SK-N-SH (cell line): Measurements from ENCODE around the gene NCOR2. TPM values are rescaled to one million over a fixed set of nuclear protein-coding genes. Genes with fewer than 3 reads are reported as not detected.

ENCODE experiments used
- CTCF ChIA-PET: fragments of 300-600, 350-600 bp; formaldehyde crosslinking; extraction: SDS; loops from one replicate; lab custom pipeline; 2021; lab: Yijun Ruan, JAX
- POLR2A ChIA-PET: fragments of 350-600 bp; sonication (Branson Sonifier 250); formaldehyde crosslinking; extraction: SDS; loops from one replicate; lab custom pipeline; 2020; ENCODE audit warnings: antibody characterized with exemption, inconsistent platforms; lab: Yijun Ruan, JAX
- DNase-seq: peaks from one replicate; pipeline ENCODE4 v3.0.0; 2012
- H2AFZ ChIP-seq: fragments of 200-600 bp; sonication (generic); 2 replicates; pipeline ENCODE4 v1.8.1; 2016; ENCODE audit warnings: antibody characterized with exemption, mild to moderate bottlenecking, low read depth
- H3F3A ChIP-seq: fragments of 200-600 bp; sonication (generic); replicated peaks from 2 replicates; pipeline ENCODE3; 2016; ENCODE audit warnings: antibody characterized with exemption, mild to moderate bottlenecking; ENCODE audit not compliant: insufficient read depth
- H3K27ac ChIP-seq, 2 experiments: fragments of 200-500 bp in 1 of 2; fragments of 200-600 bp in 1 of 2; sonication (Bioruptor generic) in 1 of 2; sonication (generic), shearing (Covaris generic) in 1 of 2; 2 replicates each; pipeline versions ENCODE4 v1.5.1 to v1.6.1; 2014 to 2016; ENCODE audit warnings: low read depth in 2 of 2, inconsistent platforms in 1 of 2, low read length in 1 of 2, mild to moderate bottlenecking in 1 of 2, mixed read lengths in 1 of 2
- H3K27me3 ChIP-seq: fragments of 200-600 bp; sonication (generic), shearing (Covaris generic); 2 replicates; pipeline ENCODE4 v1.6.1; 2016; ENCODE audit warnings: mixed run types; ENCODE audit not compliant: insufficient read depth
- H3K36me3 ChIP-seq, 2 experiments: fragments of 200-500 bp in 1 of 2; fragments of 200-600 bp in 1 of 2; sonication (Bioruptor generic) in 1 of 2; sonication (generic) in 1 of 2; replicated peaks in 1 of 2; 2 replicates each; pipeline versions ENCODE3 to v1.5.1; 2014 to 2016; ENCODE audit warnings: low read length in 1 of 2, mild to moderate bottlenecking in 1 of 2; ENCODE audit not compliant: insufficient read depth in 2 of 2, control insufficient read depth in 1 of 2
- H3K4me1 ChIP-seq, 2 experiments: fragments of 200-500 bp in 1 of 2; fragments of 200-600 bp in 1 of 2; sonication (Bioruptor generic) in 1 of 2; sonication (generic), shearing (Covaris generic) in 1 of 2; 2 replicates each; pipeline versions ENCODE4 v1.5.1 to v1.6.1; 2014 to 2016; ENCODE audit warnings: low read depth in 1 of 2, low read length in 1 of 2, mixed run types in 1 of 2; ENCODE audit not compliant: insufficient read depth in 2 of 2, control insufficient read depth in 1 of 2
- H3K4me2 ChIP-seq: fragments of 200-600 bp; sonication (generic), shearing (Covaris generic); 2 replicates; pipeline ENCODE4 v1.6.1; 2017; ENCODE audit warnings: mixed run types
- H3K4me3 ChIP-seq, 2 experiments: fragments of 200-500 bp in 1 of 2; fragments of 200-600 bp in 1 of 2; sonication (Bioruptor generic) in 1 of 2; sonication (generic), shearing (Covaris generic) in 1 of 2; 2 replicates each; pipeline versions ENCODE4 v1.5.1 to v1.8.1; 2014 to 2016; ENCODE audit warnings: low read depth in 2 of 2, inconsistent platforms in 1 of 2, low read length in 1 of 2, mild to moderate bottlenecking in 1 of 2, mixed read lengths in 1 of 2, moderate library complexity in 1 of 2
- H3K79me2 ChIP-seq: fragments of 200-600 bp; sonication (generic); 2 replicates; pipeline ENCODE4 v1.8.1; 2017; ENCODE audit warnings: mild to moderate bottlenecking; ENCODE audit not compliant: insufficient read depth
- H3K9ac ChIP-seq: fragments of 200-600 bp; sonication (generic); 2 replicates; pipeline ENCODE4 v1.6.1; 2017; ENCODE audit warnings: mixed run types
- H3K9me2 ChIP-seq: fragments of 200-600 bp; sonication (generic); 2 replicates; pipeline ENCODE4 v1.6.1; 2017; ENCODE audit warnings: mixed run types
- H3K9me3 ChIP-seq: fragments of 200-600 bp; sonication (generic); 2 replicates; pipeline ENCODE4 v1.6.1; 2017; ENCODE audit warnings: mixed run types, mild to moderate bottlenecking, moderate library complexity
- H4K20me1 ChIP-seq: fragments of 200-600 bp; sonication (generic); 2 replicates; pipeline ENCODE4 v1.6.1; 2017; ENCODE audit warnings: mild to moderate bottlenecking, mixed run types; ENCODE audit not compliant: insufficient read depth
- CHD2 ChIP-seq: fragments of 150-350 bp; IDR thresholded peaks from 2 replicates; pipeline ENCODE4 v1.6.1; 2018; ENCODE audit warnings: low read length; ENCODE audit not compliant: partially characterized antibody
- EP300 ChIP-seq, 2 experiments: IDR thresholded peaks; 2 replicates each; pipeline versions ENCODE4 v1.4.0 to v1.6.1; 2012; ENCODE audit warnings: borderline replicate concordance in 1 of 2, low read depth in 1 of 2, low read length in 1 of 2
- FOSL2 ChIP-seq: IDR thresholded peaks from 2 replicates; pipeline ENCODE4 v1.4.0; 2012; ENCODE audit warnings: low read depth, mild to moderate bottlenecking, moderate library complexity, borderline replicate concordance
- FOXJ3 ChIP-seq: sonication (generic); formaldehyde crosslinking; IDR thresholded peaks from 2 replicates; pipeline ENCODE4 v1.5.1; 2020; ENCODE audit warnings: mild to moderate bottlenecking, missing genetic modification reagents
- GATA2 ChIP-seq: sonication (generic); formaldehyde crosslinking; IDR thresholded peaks from 2 replicates; pipeline ENCODE4 v1.5.0; 2020; ENCODE audit warnings: mild to moderate bottlenecking, missing genetic modification reagents
- MEF2A ChIP-seq: IDR thresholded peaks from 2 replicates; pipeline ENCODE4 v1.4.0; 2012; ENCODE audit warnings: low read depth, borderline replicate concordance
- MXI1 ChIP-seq: IDR thresholded peaks from 2 replicates; pipeline ENCODE4 v1.6.1; 2012; ENCODE audit warnings: mild to moderate bottlenecking, low read depth, low read length, improper control_type of control experiment
- PBX3 ChIP-seq: IDR thresholded peaks from 2 replicates; pipeline ENCODE4; 2012
- POLR2AphosphoS5 ChIP-seq: IDR thresholded peaks from 2 replicates; pipeline ENCODE4 v1.6.1; 2012; ENCODE audit warnings: low read depth, low read length
- RAD21 ChIP-seq: IDR thresholded peaks from 2 replicates; pipeline ENCODE4 v1.6.1; 2012; ENCODE audit warnings: mild to moderate bottlenecking, low read length
- RCOR1 ChIP-seq: fragments of 150-350 bp; IDR thresholded peaks from 2 replicates; pipeline ENCODE4 v1.6.1; 2017; ENCODE audit warnings: antibody characterized with exemption, low read length
- RFX5 ChIP-seq: IDR thresholded peaks from 2 replicates; pipeline ENCODE4 v1.6.1; 2012; ENCODE audit warnings: mild to moderate bottlenecking, improper control_type of control experiment, low read length
- SIN3A ChIP-seq: IDR thresholded peaks from 2 replicates; pipeline ENCODE4 v1.6.1; 2012; ENCODE audit warnings: low read depth, mild to moderate bottlenecking, low read length, moderate library complexity, borderline replicate concordance
- SMC3 ChIP-seq: IDR thresholded peaks from 2 replicates; pipeline ENCODE4 v1.6.1; 2012; ENCODE audit warnings: low read depth, low read length, improper control_type of control experiment
- TAF1 ChIP-seq: IDR thresholded peaks from 2 replicates; pipeline ENCODE4 v1.6.1; 2012; ENCODE audit warnings: low read depth, mild to moderate bottlenecking, low read length, moderate library complexity, borderline replicate concordance
- TCF12 ChIP-seq: IDR thresholded peaks from 2 replicates; pipeline ENCODE4 v1.4.0; 2012
- USF2 ChIP-seq: fragments of 150-350 bp; IDR thresholded peaks from 2 replicates; pipeline ENCODE4 v1.6.1; 2017; ENCODE audit warnings: antibody characterized with exemption, low read length, low read depth, borderline replicate concordance
- ZBTB33 ChIP-seq: IDR thresholded peaks from 2 replicates; pipeline ENCODE4 v1.4.0; 2012; ENCODE audit warnings: low read depth, borderline replicate concordance
- WGBS: methylation state at CpG from one replicate; pipeline ENCODE4 v1.1.6; 2017; ENCODE audit warnings: low lambda C conversion rate; 5-methylcytosine and 5-hydroxymethylcytosine counted together
- polyA plus RNA-seq, 3 experiments: library from polyadenylated mRNA; depleted of rRNA; stranded (reverse); fragments of >200 nt; gene quantifications; 2 replicates each; pipeline ENCODE4 v1.2.3, GENCODE V29; 2012
- TF ChIP-seq, protein P1 (sequence below): fragments of 200-600 bp; sonication (generic); IDR thresholded peaks from 2 replicates; pipeline ENCODE4 v1.6.1; 2017; ENCODE audit warnings: antibody characterized with exemption, mild to moderate bottlenecking, moderate library complexity

The NCOR2 gene
- polyA plus RNA-seq, 1 of the 3 experiments (the other 2 are of a cell fraction), result 19.0 TPM

GRCh38 chr12:124604264-124604680, 36.9 kb upstream of the NCOR2 start:
- Histone ChIP-seq H3K79me2 (no peaks in the 10 kb centered on the region), H2AFZ (no peak overlapping the region), H3K27me3 (no peaks in the 10 kb centered on the region), H3K27ac (peak overlapping the region in 1 of 2 experiments; percentile 99; a peak in 2 of 4 replicates), H3K4me1 (peaks cover 0 to 44% of the 10 kb centered on the region in 2 experiments; a peak in 3 of 4 replicates), H4K20me1 (no peaks in the 10 kb centered on the region), H3K4me2 (no peak overlapping the region), H3K9me3 (no peaks in the 10 kb centered on the region), H3K36me3 (no peaks in the 10 kb centered on the region), H3K4me3 (no peak overlapping the region), H3K9ac (no peak overlapping the region), H3F3A (no peaks in the 10 kb centered on the region), H3K9me2 (no peaks in the 10 kb centered on the region)
- TF ChIP-seq USF2 (no peak), PBX3 (no peak), MXI1 (0 out of 2 replicates have a peak, but pooled peaks have one; percentile 4), SIN3A (no peak), POLR2AphosphoS5 (no peak), TAF1 (no peak)
- ChIA-PET POLR2A (no interaction called here), CTCF (interaction anchor here (1.0 to 1.2 kb wide), 5 partner anchors 48 to 147 kb away, joined by 3 read pairs; no protein-coding TSS in a partner anchor)
- WGBS, result 44% methylated on average over 6 of the region's 6 CpGs
- no peak for DNase-seq

- Histone ChIP-seq H4K20me1 (no peaks in the 10 kb centered on the region), H3K27ac (peak overlapping the region in 1 of 2 experiments; percentile 99; a peak in 2 of 4 replicates), H3K79me2 (no peaks in the 10 kb centered on the region), H3K4me3 (no peak overlapping the region), H3K9me2 (no peaks in the 10 kb centered on the region), H3K4me2 (no peak overlapping the region; the same call in 1 of the 2 replicates), H3K36me3 (no peaks in the 10 kb centered on the region), H3K4me1 (peaks cover 0 to 40% of the 10 kb centered on the region in 2 experiments; a peak in 3 of 4 replicates), H3K27me3 (no peaks in the 10 kb centered on the region), H3K9ac (no peak overlapping the region), H2AFZ (no peak overlapping the region), H3K9me3 (no peaks in the 10 kb centered on the region), H3F3A (no peaks in the 10 kb centered on the region)
- ChIA-PET POLR2A (interaction anchor here (1.0 to 1.3 kb wide), 2 partner anchors 37 to 65 kb away, joined by 3 to 5 read pairs; no protein-coding TSS in a partner anchor), CTCF (interaction anchor here (1.0 to 1.3 kb wide), 7 partner anchors 17 to 104 kb away, joined by 3 to 4 read pairs (median 3); no protein-coding TSS in a partner anchor)
- no peak for TF ChIP-seq MEF2A
- no peak for TF ChIP-seq FOSL2
- TF ChIP-seq FOXJ3, result peak; percentile 77
- TF ChIP-seq GATA2 (CRISPR knock-in tag), result peak; percentile 64; the same call in 1 of the 2 replicates
- no peak for TF ChIP-seq RFX5
- TF ChIP-seq SIN3A, result no peak
- TF ChIP-seq MXI1, result peak; percentile 34; the same call in 1 of the 2 replicates
- no peak for TF ChIP-seq ZBTB33
- TF ChIP-seq, protein P1, sequence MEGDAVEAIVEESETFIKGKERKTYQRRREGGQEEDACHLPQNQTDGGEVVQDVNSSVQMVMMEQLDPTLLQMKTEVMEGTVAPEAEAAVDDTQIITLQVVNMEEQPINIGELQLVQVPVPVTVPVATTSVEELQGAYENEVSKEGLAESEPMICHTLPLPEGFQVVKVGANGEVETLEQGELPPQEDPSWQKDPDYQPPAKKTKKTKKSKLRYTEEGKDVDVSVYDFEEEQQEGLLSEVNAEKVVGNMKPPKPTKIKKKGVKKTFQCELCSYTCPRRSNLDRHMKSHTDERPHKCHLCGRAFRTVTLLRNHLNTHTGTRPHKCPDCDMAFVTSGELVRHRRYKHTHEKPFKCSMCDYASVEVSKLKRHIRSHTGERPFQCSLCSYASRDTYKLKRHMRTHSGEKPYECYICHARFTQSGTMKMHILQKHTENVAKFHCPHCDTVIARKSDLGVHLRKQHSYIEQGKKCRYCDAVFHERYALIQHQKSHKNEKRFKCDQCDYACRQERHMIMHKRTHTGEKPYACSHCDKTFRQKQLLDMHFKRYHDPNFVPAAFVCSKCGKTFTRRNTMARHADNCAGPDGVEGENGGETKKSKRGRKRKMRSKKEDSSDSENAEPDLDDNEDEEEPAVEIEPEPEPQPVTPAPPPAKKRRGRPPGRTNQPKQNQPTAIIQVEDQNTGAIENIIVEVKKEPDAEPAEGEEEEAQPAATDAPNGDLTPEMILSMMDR, result no peak
- peak; percentile 57 for TF ChIP-seq RAD21
- peak; percentile 60 for TF ChIP-seq CHD2
- TF ChIP-seq EP300 (IDR thresholded peaks at IDR 0.05; ENCODE audit: borderline replicate concordance in 1 of 2, low read depth in 1 of 2, low read length in 1 of 2), result peak in 1 of 2 experiments; percentile 94; a peak in 2 of 4 replicates
- TF ChIP-seq RCOR1, result peak; percentile 86
- TF ChIP-seq POLR2AphosphoS5, result peak; percentile 26; the same call in 1 of the 2 replicates
- peak; percentile 83 for TF ChIP-seq TCF12
- TF ChIP-seq SMC3, result peak; percentile 39; the same call in 1 of the 2 replicates
- peak; percentile 90 for DNase-seq
- 45% methylated on average over 5 of the region's 12 CpGs for WGBS
Observed at GRCh38 chr12:124603831-124604251, 36.4 kb upstream of the NCOR2 start.
